Measurements from ENCODE around the gene VSTM2B. TPM values are rescaled to one million over a fixed set of nuclear protein-coding genes. Genes with fewer than 3 reads are reported as not detected.
A peak's percentile ranks its signal among the peaks of the same experiment; 100 is the strongest.
"Not testable (repeated sequence)": the region's sequence is repeated elsewhere in the genome, so short reads cannot be mapped to it uniquely, and the experiment has no call there.

VSTM2B gene
- not detected in 2 replicates for total RNA-seq

- Mint-ChIP-seq H3K4me3 (peak within 1 kb of the TSS; percentile 54), H3K27ac (peak within 1 kb of the TSS; percentile 63), H3K36me3 (ENCODE audit: low read depth) (peaks cover 5% of the 10 kb centered on the region), H3K27me3 (peaks cover 62% of the 10 kb centered on the region), H3K9me3 (no peaks in the 10 kb centered on the region), H3K4me1 (peaks cover 20% of the 10 kb centered on the region)
- DNase-seq = no peak
- intact Hi-C loops (cut with micrococcal nuclease) = loop anchor here (5.0 to 10.0 kb wide), 3 partner anchors 51 to 799 kb away; no protein-coding TSS in a partner anchor
These were observed at the start of gene VSTM2B for GRCh38 chr19:29525901-29526729. Gene VSTM2B, plus strand, starts transcription at chr19:29525994. Its CDS starts 590 bp downstream, at chr19:29526584.

GRCh38 chr19:29476528-29476927 is 49.3 kb upstream of the VSTM2B start:
- intact Hi-C loops (cut with micrococcal nuclease) = loop anchor here (10.0 kb wide), 1 partner anchor 48 kb away; the partner anchor contains the start of gene VSTM2B
- no peak overlapping the region for H3K4me3 Mint-ChIP-seq
- no peak overlapping the region for H3K27ac Mint-ChIP-seq
- peaks cover 9% of the 10 kb centered on the region for H3K27me3 Mint-ChIP-seq
- DNase-seq = peak; percentile 30
- no peaks in the 10 kb centered on the region for H3K4me1 Mint-ChIP-seq
- peaks cover 6% of the 10 kb centered on the region for H3K9me3 Mint-ChIP-seq
- H3K36me3 Mint-ChIP-seq (ENCODE audit: low read depth) = no peaks in the 10 kb centered on the region

GRCh38 chr19:29477831-29478577 is 47.8 kb upstream of the VSTM2B start:
- intact Hi-C loops (cut with micrococcal nuclease) = loop anchor here (10.0 kb wide), 1 partner anchor 47 kb away; the partner anchor contains the start of gene VSTM2B
- Mint-ChIP-seq H3K27ac (no peak overlapping the region), H3K4me1 (no peaks in the 10 kb centered on the region), H3K9me3 (peaks cover 6% of the 10 kb centered on the region), H3K36me3 (ENCODE audit: low read depth) (no peaks in the 10 kb centered on the region), H3K27me3 (peaks cover 7% of the 10 kb centered on the region), H3K4me3 (no peak overlapping the region)
- DNase-seq = peak; percentile 40

- H3K27me3 Mint-ChIP-seq = peaks cover 3% of the 10 kb centered on the region
- peaks cover 6% of the 10 kb centered on the region for H3K9me3 Mint-ChIP-seq
- H3K27ac Mint-ChIP-seq = no peak overlapping the region
- DNase-seq = peak; percentile 57
- no peak overlapping the region for H3K4me3 Mint-ChIP-seq
- H3K36me3 Mint-ChIP-seq (ENCODE audit: low read depth) = no peaks in the 10 kb centered on the region
- H3K4me1 Mint-ChIP-seq = no peaks in the 10 kb centered on the region
- intact Hi-C loops (cut with micrococcal nuclease) = loop anchor here (10.0 kb wide), 1 partner anchor 46 kb away; the partner anchor contains the start of gene VSTM2B
These were observed 46.9 kb upstream of the VSTM2B start for GRCh38 chr19:29478578-29479565.

- DNase-seq = peak; percentile 9
- Mint-ChIP-seq H3K4me1 (no peaks in the 10 kb centered on the region), H3K27me3 (peaks cover 2% of the 10 kb centered on the region), H3K36me3 (ENCODE audit: low read depth) (no peaks in the 10 kb centered on the region), H3K27ac (no peak overlapping the region), H3K9me3 (peaks cover 6% of the 10 kb centered on the region), H3K4me3 (no peak overlapping the region)
- intact Hi-C loops (cut with micrococcal nuclease) = loop anchor here (10.0 kb wide), 1 partner anchor 45 kb away; the partner anchor contains the start of gene VSTM2B
These were observed 45.9 kb upstream of the VSTM2B start for GRCh38 chr19:29479941-29480340.

- Mint-ChIP-seq H3K27ac (no peak overlapping the region), H3K4me1 (no peaks in the 10 kb centered on the region), H3K4me3 (no peak overlapping the region), H3K9me3 (peaks cover 6% of the 10 kb centered on the region), H3K27me3 (no peaks in the 10 kb centered on the region), H3K36me3 (ENCODE audit: low read depth) (no peaks in the 10 kb centered on the region)
- intact Hi-C loops (cut with micrococcal nuclease) = no loop called here
- peak; percentile 18 for DNase-seq
These were observed 45.3 kb upstream of the VSTM2B start for GRCh38 chr19:29480507-29480906.

- Mint-ChIP-seq H3K27ac (no peak overlapping the region), H3K4me3 (no peak overlapping the region), H3K27me3 (no peaks in the 10 kb centered on the region), H3K4me1 (no peaks in the 10 kb centered on the region), H3K9me3 (peaks cover 6% of the 10 kb centered on the region), H3K36me3 (ENCODE audit: low read depth) (no peaks in the 10 kb centered on the region)
- intact Hi-C loops (cut with micrococcal nuclease) = no loop called here
- peak; percentile 20 for DNase-seq
These were observed 42.7 kb upstream of the VSTM2B start for GRCh38 chr19:29482855-29483640.

GRCh38 chr19:29483641-29483920 is 42.2 kb upstream of the VSTM2B start:
- Mint-ChIP-seq H3K27ac (no peak overlapping the region), H3K4me1 (no peaks in the 10 kb centered on the region), H3K27me3 (no peaks in the 10 kb centered on the region), H3K4me3 (no peak overlapping the region), H3K36me3 (ENCODE audit: low read depth) (no peaks in the 10 kb centered on the region), H3K9me3 (peaks cover 6% of the 10 kb centered on the region)
- intact Hi-C loops (cut with micrococcal nuclease) = no loop called here
- peak; percentile 40 for DNase-seq

- H3K27me3 Mint-ChIP-seq = no peaks in the 10 kb centered on the region
These were observed 41.7 kb upstream of the VSTM2B start for GRCh38 chr19:29483944-29484581.

GRCh38 chr19:29484876-29485275 is 40.9 kb upstream of the VSTM2B start:
- H3K4me1 Mint-ChIP-seq = no peaks in the 10 kb centered on the region
- H3K4me3 Mint-ChIP-seq = no peak overlapping the region
- peaks cover 6% of the 10 kb centered on the region for H3K9me3 Mint-ChIP-seq
- no peak overlapping the region for H3K27ac Mint-ChIP-seq
- H3K36me3 Mint-ChIP-seq (ENCODE audit: low read depth) = no peaks in the 10 kb centered on the region
- H3K27me3 Mint-ChIP-seq = no peaks in the 10 kb centered on the region
- intact Hi-C loops (cut with micrococcal nuclease) = no loop called here
- DNase-seq = no peak

More at GRCh38 chr19:29483944-29484581, 41.7 kb upstream of the VSTM2B start:
- peak; percentile 26 for DNase-seq
- H3K36me3 Mint-ChIP-seq (ENCODE audit: low read depth) = no peaks in the 10 kb centered on the region
- H3K27ac Mint-ChIP-seq = no peak overlapping the region
- intact Hi-C loops (cut with micrococcal nuclease) = no loop called here
- no peaks in the 10 kb centered on the region for H3K4me1 Mint-ChIP-seq
- no peak overlapping the region for H3K4me3 Mint-ChIP-seq
- H3K9me3 Mint-ChIP-seq = peaks cover 6% of the 10 kb centered on the region

- peak; percentile 27 for DNase-seq
- intact Hi-C loops (cut with micrococcal nuclease) = no loop called here
- H3K27me3 Mint-ChIP-seq = no peaks in the 10 kb centered on the region
- H3K36me3 Mint-ChIP-seq (ENCODE audit: low read depth) = no peaks in the 10 kb centered on the region
- no peak overlapping the region for H3K4me3 Mint-ChIP-seq
- H3K27ac Mint-ChIP-seq = no peak overlapping the region
- H3K9me3 Mint-ChIP-seq = peaks cover 6% of the 10 kb centered on the region
- no peaks in the 10 kb centered on the region for H3K4me1 Mint-ChIP-seq
These were observed 40.5 kb upstream of the VSTM2B start for GRCh38 chr19:29485293-29485692.

- H3K4me1 Mint-ChIP-seq; H3K27ac Mint-ChIP-seq; H3K9me3 Mint-ChIP-seq; H3K36me3 Mint-ChIP-seq (ENCODE audit: low read depth); DNase-seq; intact Hi-C loops (cut with micrococcal nuclease); H3K4me3 Mint-ChIP-seq: not testable (repeated sequence)
- peaks cover 12% of the 10 kb centered on the region for H3K27me3 Mint-ChIP-seq
These were observed 38.8 kb upstream of the VSTM2B start for GRCh38 chr19:29486961-29487360.

All from activated CD4-positive, alpha-beta T cell treated with anti-CD3 and anti-CD28 coated beads, Interleukin-2, amount 10 ng/mL, durations not matched to agents 24 days and 14 days (primary cell).